GM12892 (cell line): ENCODE data around the gene KIF16B.

Experiments
- POLR2A ChIP-seq: IDR thresholded peaks from 2 replicates; pipeline ENCODE4 v1.6.1; 2011; ENCODE audit warnings: low read depth, low read length, control low read depth
- POLR2AphosphoS5 ChIP-seq: IDR thresholded peaks from 2 replicates; pipeline ENCODE4 v1.6.1; 2011; ENCODE audit warnings: low read depth, low read length, control low read depth

- TF ChIP-seq POLR2A (no peak), POLR2AphosphoS5 (no peak)
Measured at GRCh38 chr20:16423311-16424212, 149.7 kb downstream of the KIF16B start.
